T-helper 1 cell treated with Interleukin-12 subunit alpha and Interleukin-12 subunit beta and Interleukin-4 antibody, amounts not matched to agents 30 μg/mL and 1 μg/mL, for 36 hours (primary cell): ENCODE data around the gene TSKU.
"Not testable (repeated sequence)": the region's sequence is repeated elsewhere in the genome, so short reads cannot be mapped to it uniquely, and the experiment has no call there.

ENCODE experiments used
- H3K27ac Mint-ChIP-seq: one replicate; pipeline ENCODE4 v1.8.0; 2021; ENCODE audit warnings: mild to moderate bottlenecking, mixed read lengths
- H3K27me3 Mint-ChIP-seq: one replicate; pipeline ENCODE4 v1.8.0; 2021; ENCODE audit warnings: low read depth, mixed read lengths
- H3K36me3 Mint-ChIP-seq: one replicate; pipeline ENCODE4 v1.8.0; 2021; ENCODE audit warnings: low read depth, mixed read lengths
- H3K4me1 Mint-ChIP-seq: one replicate; pipeline ENCODE4 v1.8.0; 2021; ENCODE audit warnings: low read depth, mixed read lengths
- H3K4me3 Mint-ChIP-seq: one replicate; pipeline ENCODE4 v1.8.0; 2021; ENCODE audit warnings: mild to moderate bottlenecking, moderate library complexity, mixed read lengths
- H3K9me3 Mint-ChIP-seq: one replicate; pipeline ENCODE4 v1.8.0; 2021; ENCODE audit warnings: mixed read lengths

The TSKU gene, protein sequence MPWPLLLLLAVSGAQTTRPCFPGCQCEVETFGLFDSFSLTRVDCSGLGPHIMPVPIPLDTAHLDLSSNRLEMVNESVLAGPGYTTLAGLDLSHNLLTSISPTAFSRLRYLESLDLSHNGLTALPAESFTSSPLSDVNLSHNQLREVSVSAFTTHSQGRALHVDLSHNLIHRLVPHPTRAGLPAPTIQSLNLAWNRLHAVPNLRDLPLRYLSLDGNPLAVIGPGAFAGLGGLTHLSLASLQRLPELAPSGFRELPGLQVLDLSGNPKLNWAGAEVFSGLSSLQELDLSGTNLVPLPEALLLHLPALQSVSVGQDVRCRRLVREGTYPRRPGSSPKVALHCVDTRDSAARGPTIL

DNA sequence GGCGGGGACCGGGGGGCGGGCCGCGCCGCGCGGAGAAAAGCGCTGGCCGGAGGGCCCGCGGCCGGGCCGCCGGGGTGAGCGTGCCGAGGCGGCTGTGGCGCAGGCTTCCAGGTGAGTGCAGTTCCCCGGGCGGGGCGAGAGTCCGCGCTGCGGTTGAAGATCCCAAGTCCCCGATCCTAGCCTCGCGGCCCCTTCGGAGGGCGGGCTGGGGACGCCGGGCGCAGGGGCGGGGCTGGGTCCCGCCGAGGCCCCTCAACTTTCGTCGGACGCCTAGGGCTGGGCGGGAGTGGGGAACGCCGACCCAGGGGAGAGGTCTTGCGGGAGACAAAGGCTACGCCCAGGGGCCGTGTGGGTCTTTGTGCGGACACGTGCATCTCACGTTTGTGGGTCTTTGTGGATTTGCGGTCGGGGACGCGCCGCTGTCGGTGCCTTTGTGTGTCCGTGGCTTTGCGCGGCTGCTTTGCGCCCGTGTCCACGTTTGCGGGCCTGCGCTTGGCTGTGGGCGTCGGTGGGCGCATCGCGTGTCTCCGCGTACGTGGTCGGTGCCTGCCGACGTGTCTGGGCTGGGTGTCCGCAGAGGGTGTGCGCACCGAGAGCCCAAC, at the start of gene TSKU:
TSS of gene TSKU (plus strand) at position 63 of the 602 bp plus-strand sequence. CDS start 12,261 bp downstream, outside the sequence.
- no peaks in the 10 kb centered on the region for H3K36me3 Mint-ChIP-seq
- H3K9me3 Mint-ChIP-seq = peaks cover 4% of the 10 kb centered on the region
- H3K4me3 Mint-ChIP-seq = peak within 1 kb of the TSS; percentile 79
- peak within 1 kb of the TSS; percentile 23 for H3K27ac Mint-ChIP-seq
- H3K27me3 Mint-ChIP-seq = peaks cover 61% of the 10 kb centered on the region
- H3K4me1 Mint-ChIP-seq = peaks cover 10% of the 10 kb centered on the region

DNA sequence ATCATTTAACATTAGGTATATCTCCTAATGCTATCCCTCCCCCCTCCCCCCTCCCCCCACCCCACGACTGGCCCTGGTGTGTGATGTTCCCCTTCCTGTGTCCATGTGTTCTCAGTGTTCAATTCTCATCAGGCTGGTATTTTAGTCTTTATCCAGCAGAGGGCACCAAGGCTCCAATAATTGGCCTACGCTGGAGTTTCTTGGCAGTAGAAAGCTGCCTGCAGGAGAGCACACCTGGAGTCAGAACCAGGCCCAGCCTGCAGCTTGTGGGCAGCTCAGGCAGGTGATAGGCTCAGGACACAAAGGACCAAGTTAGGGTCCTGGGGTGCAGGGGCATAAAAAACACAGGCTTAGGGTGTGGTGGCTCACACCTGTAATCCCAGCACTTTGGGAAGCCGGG, 49.2 kb upstream of the TSKU start:
- not testable (repeated sequence) for H3K36me3 Mint-ChIP-seq, H3K9me3 Mint-ChIP-seq, H3K4me1 Mint-ChIP-seq, H3K27ac Mint-ChIP-seq, H3K27me3 Mint-ChIP-seq, H3K4me3 Mint-ChIP-seq

DNA sequence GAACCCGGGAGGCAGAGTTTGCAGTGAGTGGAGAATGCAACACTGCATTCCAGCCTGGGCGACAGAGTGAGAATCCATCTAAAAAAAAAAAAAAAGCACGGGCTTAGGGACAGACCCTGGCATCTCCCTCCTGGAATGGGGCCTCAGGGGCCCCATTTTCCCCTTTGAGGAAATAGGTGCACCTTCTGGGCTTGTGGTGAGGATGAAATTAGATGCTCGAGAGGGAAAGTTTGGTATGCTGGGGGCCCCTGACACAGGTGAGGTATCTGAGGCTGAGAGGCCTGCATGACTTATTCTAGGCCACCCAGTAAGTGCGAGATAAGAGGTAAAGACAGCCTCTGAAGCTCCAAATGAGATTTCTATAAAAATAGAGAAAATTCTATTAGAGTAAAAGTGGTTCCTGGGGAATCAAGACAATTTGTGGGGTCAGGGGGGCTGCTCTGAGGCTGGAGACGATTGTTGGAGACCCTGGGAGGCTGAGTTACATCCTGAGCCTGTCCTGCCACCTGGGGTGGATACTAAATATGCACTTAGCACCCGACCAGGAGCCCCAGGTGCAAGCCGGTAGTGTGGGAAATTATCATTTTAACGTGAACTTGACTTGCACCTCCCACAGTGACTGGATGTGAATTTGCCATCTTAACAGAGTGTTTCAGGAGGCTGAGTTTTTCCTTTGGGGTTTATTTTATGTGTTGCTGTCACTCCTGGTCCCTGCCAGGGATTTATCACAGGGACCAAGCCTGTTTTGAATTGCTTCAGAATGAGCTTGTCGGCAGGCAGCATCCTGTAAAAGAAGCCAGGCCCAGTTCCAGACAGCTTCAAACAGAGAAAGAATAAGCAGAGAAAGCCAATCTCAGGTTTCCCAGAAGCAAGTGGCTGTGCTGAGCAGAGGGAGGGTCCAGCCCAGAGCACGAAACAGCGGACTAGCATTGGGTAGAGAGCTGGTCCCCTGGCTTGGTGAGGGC, 48.4 kb upstream of the TSKU start:
- H3K27ac Mint-ChIP-seq = no peak overlapping the region
- H3K4me1 Mint-ChIP-seq = no peaks in the 10 kb centered on the region
- H3K4me3 Mint-ChIP-seq = no peak overlapping the region
- H3K36me3 Mint-ChIP-seq = no peaks in the 10 kb centered on the region
- H3K27me3 Mint-ChIP-seq = no peaks in the 10 kb centered on the region
- H3K9me3 Mint-ChIP-seq = no peaks in the 10 kb centered on the region

DNA sequence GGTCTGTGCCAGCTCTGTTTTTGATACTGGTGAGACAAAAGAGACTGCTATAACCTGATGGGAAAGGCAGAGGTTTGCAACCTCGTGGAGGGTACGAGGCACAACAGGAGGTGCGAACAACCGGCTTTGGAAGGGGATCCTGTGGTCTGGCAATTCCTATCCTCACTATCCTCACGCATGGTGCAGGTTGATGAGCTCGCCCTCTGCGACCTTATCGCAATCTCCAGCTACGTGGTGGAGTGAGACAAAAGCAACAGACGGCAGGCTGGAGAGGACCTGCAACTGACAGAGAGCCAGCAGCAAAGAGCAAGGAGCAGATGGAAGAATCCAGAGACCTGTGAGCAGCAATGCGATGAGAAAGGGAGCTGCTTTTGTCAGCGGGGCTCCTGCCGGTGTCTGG, 47.3 kb upstream of the TSKU start:
- Mint-ChIP-seq H3K36me3 (no peaks in the 10 kb centered on the region), H3K27ac (no peak overlapping the region), H3K27me3 (peaks cover 2% of the 10 kb centered on the region), H3K9me3 (no peaks in the 10 kb centered on the region), H3K4me1 (peaks cover 2% of the 10 kb centered on the region), H3K4me3 (no peak overlapping the region)

DNA sequence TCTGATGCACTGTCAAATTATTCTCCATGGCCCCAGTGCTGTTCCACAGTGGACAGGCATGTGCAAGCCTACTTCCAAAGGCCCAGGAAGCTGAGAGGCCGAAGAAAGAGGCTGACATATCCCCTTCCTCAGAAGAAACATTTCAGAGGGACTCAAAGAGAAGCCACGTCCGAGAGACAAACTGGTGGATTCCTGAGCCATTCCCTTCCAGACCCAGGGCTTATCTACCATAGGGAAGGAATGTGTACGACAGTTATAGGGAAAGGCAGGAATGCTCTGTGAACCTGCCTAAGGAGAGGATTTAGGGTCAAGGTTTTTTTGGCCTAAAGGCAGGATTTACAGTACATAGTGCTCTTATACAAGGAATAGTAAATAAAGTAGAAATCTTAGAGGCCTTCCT, 46.9 kb upstream of the TSKU start:
- no peak overlapping the region for H3K4me3 Mint-ChIP-seq
- H3K27me3 Mint-ChIP-seq = peaks cover 3% of the 10 kb centered on the region
- no peak overlapping the region for H3K27ac Mint-ChIP-seq
- no peaks in the 10 kb centered on the region for H3K36me3 Mint-ChIP-seq
- H3K4me1 Mint-ChIP-seq = peaks cover 4% of the 10 kb centered on the region
- no peaks in the 10 kb centered on the region for H3K9me3 Mint-ChIP-seq

DNA sequence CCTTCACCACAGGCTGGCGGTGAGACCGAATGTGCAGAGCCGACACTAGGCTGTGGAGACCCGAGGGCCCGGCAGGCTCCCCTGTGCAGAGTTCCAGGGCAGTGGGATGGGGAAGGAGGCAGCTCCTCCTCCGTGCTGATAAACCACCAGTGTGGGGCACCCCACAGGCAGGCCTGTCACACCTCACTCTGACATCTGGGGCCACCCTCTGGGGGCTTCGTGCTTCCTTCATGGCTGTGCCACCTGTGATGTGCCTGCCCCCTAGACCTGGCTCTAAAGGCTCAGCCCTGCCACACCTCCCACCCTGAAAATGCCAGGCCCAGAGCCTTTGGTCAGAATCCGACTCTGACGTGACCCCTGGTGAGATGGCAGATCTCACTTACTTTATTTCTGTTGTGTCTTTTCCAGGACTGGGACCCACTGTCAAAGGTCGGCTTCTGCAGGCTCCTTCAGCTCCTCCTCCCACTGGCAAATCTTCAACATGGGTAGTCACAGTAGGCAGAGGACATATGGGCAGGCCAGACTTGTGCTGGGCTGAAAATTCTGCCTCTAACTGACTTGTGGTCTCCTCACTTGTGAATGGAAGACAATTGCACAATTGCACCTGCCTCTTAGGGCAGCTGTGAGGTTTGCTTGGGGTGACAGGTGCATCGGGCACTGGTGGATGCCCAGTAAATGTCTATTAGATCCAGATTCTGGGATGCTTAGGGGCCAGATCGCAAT, 46.2 kb upstream of the TSKU start:
- no peak overlapping the region for H3K27ac Mint-ChIP-seq
- peaks cover 4% of the 10 kb centered on the region for H3K4me1 Mint-ChIP-seq
- peaks cover 3% of the 10 kb centered on the region for H3K27me3 Mint-ChIP-seq
- H3K36me3 Mint-ChIP-seq = no peaks in the 10 kb centered on the region
- H3K9me3 Mint-ChIP-seq = no peaks in the 10 kb centered on the region
- H3K4me3 Mint-ChIP-seq = no peak overlapping the region

DNA sequence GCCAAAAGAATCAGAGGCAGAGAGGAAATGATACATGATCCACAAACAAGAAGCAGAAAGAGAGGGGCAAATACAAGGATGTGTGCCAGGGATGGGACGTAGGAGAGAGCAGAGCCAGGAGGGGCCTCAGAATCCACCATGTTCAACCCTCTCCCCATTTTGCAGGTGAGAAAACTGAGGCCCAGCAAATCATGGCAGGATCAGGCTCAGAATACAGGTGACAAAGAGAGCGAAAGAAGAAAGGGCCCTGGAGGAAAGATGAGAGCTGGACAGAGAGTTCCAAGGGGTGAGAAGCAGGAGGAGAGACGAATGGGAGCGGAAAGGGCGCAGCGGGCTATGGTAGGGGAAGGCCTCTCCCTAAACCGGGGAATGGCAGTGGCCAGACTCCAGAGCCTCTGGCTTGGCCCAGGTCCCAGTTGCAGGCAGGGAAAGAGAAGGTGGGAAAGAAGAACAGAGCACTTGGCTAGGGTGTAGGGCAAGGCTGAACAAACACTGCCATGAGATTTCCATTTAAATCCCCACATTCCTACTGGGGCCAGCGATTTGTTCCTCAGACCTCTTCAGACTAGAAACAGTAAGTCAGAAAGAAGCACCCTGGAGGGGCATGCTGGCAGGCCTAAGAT, 44.4 kb upstream of the TSKU start:
- no peaks in the 10 kb centered on the region for H3K9me3 Mint-ChIP-seq
- peaks cover 4% of the 10 kb centered on the region for H3K4me1 Mint-ChIP-seq
- no peak overlapping the region for H3K27ac Mint-ChIP-seq
- H3K4me3 Mint-ChIP-seq = no peak overlapping the region
- H3K36me3 Mint-ChIP-seq = no peaks in the 10 kb centered on the region
- H3K27me3 Mint-ChIP-seq = peaks cover 3% of the 10 kb centered on the region

DNA sequence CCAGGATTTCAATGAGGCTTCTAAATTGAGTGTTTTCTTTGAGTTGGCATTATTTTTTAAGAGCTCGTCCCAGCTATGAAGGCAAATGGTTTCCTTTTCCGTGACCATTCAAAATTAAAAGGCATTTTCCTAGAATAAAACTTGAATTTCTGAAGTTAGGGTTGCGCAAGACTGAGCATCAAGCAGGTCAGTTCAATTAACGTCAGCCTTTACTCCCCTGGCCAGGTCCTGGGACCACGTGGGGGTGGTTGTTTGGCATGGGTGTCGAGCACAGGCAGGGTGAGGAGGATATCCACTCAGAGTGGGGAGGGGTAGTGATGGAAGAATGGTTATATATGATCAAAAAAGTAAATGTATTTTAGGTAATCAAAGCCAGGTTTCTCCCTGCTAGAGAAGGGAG, 43.4 kb upstream of the TSKU start:
- no peak overlapping the region for H3K4me3 Mint-ChIP-seq
- no peak overlapping the region for H3K27ac Mint-ChIP-seq
- peaks cover 3% of the 10 kb centered on the region for H3K27me3 Mint-ChIP-seq
- no peaks in the 10 kb centered on the region for H3K36me3 Mint-ChIP-seq
- no peaks in the 10 kb centered on the region for H3K9me3 Mint-ChIP-seq
- H3K4me1 Mint-ChIP-seq = peaks cover 4% of the 10 kb centered on the region

DNA sequence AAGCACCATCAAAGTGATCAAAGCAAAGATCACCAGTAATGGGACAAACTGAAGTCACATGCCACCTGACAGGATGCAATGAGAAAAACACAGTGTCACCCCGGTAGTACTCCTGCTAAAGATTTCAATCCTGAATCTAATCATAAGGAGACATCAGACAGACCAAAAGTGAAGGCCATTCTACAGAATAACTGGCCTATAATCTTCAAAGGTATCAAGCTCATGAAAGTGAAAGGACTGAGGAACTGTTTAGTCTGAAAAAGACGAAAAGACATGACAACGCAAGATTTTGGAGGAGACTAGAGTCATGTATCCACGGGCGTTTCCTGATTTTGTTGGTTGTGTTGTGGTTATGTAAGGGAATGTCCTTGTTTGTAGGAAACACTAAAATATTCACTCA, 42.4 kb upstream of the TSKU start:
- H3K36me3 Mint-ChIP-seq = no peaks in the 10 kb centered on the region
- no peak overlapping the region for H3K4me3 Mint-ChIP-seq
- no peaks in the 10 kb centered on the region for H3K9me3 Mint-ChIP-seq
- H3K27ac Mint-ChIP-seq = no peak overlapping the region
- H3K4me1 Mint-ChIP-seq = peaks cover 4% of the 10 kb centered on the region
- peaks cover 5% of the 10 kb centered on the region for H3K27me3 Mint-ChIP-seq

DNA sequence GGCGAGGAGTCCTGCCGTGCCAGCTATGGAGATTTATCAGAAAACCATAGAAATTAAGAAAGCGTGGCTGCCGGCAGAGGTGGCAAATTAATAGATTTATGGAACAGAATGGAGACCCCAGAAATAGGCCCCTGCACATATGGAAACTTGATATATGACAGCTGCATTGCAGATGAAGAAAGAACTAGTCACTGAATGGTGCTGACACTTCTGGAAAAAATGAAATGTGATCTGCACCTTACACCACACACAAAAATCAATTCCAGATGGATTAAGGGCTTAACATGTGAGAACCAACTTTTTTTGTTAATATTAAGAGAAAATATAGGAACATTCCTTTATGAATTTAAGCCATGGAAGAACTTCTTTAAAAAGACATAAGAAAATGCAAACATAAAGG, 40.3 kb upstream of the TSKU start:
- H3K36me3 Mint-ChIP-seq = no peaks in the 10 kb centered on the region
- H3K27me3 Mint-ChIP-seq = peaks cover 11% of the 10 kb centered on the region
- no peak overlapping the region for H3K27ac Mint-ChIP-seq
- no peaks in the 10 kb centered on the region for H3K9me3 Mint-ChIP-seq
- H3K4me1 Mint-ChIP-seq = peaks cover 4% of the 10 kb centered on the region
- H3K4me3 Mint-ChIP-seq = no peak overlapping the region

DNA sequence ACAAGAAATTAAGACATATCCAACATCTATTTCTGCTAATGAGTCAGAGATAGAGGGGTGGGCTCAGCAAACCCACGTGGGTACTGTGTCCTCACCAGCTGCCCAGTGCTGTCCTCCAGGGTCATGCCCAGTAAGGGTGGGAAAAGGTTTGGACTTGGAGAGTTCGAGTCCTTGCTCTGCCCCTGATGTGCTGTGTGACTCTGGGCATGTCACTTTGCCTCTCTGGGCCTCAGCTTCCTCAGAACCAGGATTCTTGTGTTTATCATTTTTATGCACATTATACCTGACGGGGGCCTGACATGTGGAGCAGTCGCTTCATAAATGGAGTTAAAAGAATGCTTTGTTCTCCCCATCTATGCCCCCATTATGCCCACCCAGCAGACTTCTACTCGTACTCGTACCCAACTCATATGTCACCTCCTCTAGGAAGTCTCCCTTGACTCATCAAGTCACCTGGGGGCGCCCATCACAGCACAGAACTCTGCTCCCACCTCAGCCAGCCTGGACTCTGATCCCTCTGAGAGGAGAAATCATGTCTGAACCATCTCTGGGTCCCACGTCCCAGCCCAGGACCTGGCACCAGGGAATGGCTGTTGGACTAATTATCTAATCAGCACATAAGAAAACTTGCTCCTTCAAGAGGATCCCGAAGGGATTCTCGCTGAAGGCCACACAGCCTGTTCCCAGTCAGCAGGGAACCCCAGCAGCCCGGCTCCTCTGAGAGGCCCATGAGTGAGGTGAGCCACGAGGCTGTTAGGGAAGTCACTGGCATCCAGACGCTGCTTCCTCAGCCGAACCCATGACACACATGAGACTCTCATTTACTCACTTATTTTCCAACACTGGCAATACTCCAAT, 38.7 kb upstream of the TSKU start:
- H3K27me3 Mint-ChIP-seq = peaks cover 11% of the 10 kb centered on the region
- H3K4me1 Mint-ChIP-seq = peaks cover 4% of the 10 kb centered on the region
- H3K27ac Mint-ChIP-seq = no peak overlapping the region
- no peaks in the 10 kb centered on the region for H3K9me3 Mint-ChIP-seq
- H3K36me3 Mint-ChIP-seq = no peaks in the 10 kb centered on the region
- no peak overlapping the region for H3K4me3 Mint-ChIP-seq

DNA sequence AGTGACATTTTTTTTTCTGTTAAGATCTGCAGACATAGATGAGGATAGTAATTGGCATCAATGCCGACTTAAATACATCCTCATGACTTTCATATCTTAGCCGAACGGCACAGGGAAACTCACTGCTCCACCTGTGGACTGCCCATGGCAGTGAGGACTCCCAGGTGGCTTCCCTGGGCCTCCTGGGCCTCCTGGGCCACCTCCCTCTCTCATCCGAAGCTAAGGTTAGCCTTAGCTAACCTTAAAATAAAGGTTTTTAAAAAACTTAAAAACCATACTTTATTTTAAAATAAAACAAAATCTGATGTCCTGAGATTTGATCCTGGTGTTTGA, 38.1 kb upstream of the TSKU start:
- Mint-ChIP-seq H3K27ac (no peak overlapping the region), H3K27me3 (peaks cover 11% of the 10 kb centered on the region), H3K9me3 (no peaks in the 10 kb centered on the region), H3K4me1 (peaks cover 4% of the 10 kb centered on the region), H3K4me3 (no peak overlapping the region), H3K36me3 (no peaks in the 10 kb centered on the region)

DNA sequence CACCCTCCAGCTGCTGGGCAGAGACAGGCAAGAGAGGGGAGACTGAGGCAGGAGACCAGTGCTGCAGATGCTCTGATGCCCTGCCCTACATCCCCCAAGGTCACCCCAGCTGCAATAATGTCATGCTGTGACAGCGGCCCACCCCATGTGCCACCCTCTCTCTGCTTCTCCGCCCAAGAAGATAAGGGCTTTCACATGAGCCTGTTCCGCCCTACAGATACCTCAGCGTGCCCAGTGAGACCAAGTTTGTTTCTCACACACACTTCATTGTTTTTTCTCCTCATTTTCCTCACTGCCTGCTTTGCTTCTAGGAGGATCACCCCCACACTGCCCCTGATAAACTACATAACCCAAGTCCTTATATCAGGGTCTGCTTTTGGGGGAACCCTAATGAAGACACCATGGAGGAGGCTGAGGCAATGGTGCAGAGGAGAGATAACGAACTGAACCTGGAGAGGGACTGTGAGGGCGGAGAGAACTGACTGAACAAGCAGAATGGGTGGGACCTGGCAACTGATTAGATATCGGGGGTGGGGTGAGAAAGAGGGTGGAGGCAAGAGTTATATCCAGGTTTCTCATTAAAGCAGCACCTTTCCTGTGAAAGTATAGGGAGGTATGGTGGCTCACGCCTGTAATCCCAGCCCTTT, 37.5 kb upstream of the TSKU start:
- H3K4me1 Mint-ChIP-seq = peaks cover 4% of the 10 kb centered on the region
- no peak overlapping the region for H3K27ac Mint-ChIP-seq
- peaks cover 10% of the 10 kb centered on the region for H3K27me3 Mint-ChIP-seq
- H3K4me3 Mint-ChIP-seq = no peak overlapping the region
- H3K36me3 Mint-ChIP-seq = no peaks in the 10 kb centered on the region
- H3K9me3 Mint-ChIP-seq = no peaks in the 10 kb centered on the region
